T-cell (primary cell): ENCODE results near the gene SPRED1. TPM values are rescaled to one million over a fixed set of nuclear protein-coding genes. Genes with fewer than 3 reads are reported as not detected.
"Not testable (repeated sequence)": the region's sequence is repeated elsewhere in the genome, so short reads cannot be mapped to it uniquely, and the experiment has no call there.

ENCODE experiments used
- ATAC-seq, 4 experiments: fragments of 200-7000 bp in 3 of 4; fragments of 150-1000 bp in 1 of 4; cut with Tn5 transposase; replicated peaks in 1 of 4; 1 replicate in 3 of 4; 2 replicates in 1 of 4; pipeline ENCODE4 v1.10.0; 2021; ENCODE audit warnings: moderate library complexity in 3 of 4, mild to moderate bottlenecking in 2 of 4, moderate number of reproducible peaks in 1 of 4
- CTCF ChIA-PET, 2 donors: fragments of 300-600 bp; sonication (Branson Sonifier 250); formaldehyde crosslinking; loops; one replicate each; lab custom pipeline; 2022; ENCODE audit warnings: antibody characterized with exemption in 2 of 2; lab: Charles Lee
- POLR2A ChIA-PET, 2 donors: fragments of 300-600 bp; sonication (Branson Sonifier 250); formaldehyde crosslinking; loops; one replicate each; lab custom pipeline; 2022; ENCODE audit warnings: antibody characterized with exemption in 2 of 2; lab: Charles Lee
- DNase-seq, 35 experiments: peaks; one replicate each; pipeline versions ENCODE4 v3.0.0 to v3.0.0-alpha.2; 2013 to 2023
- H3K27ac ChIP-seq: one replicate; pipeline ENCODE4 v1.5.1; 2013; ENCODE audit warnings: low read length
- H3K27me3 ChIP-seq, 2 experiments: replicated peaks in 1 of 2; 1 replicate in 1 of 2; 2 replicates in 1 of 2; pipeline versions ENCODE4 v1.6.1 to v1.7.0; 2013; ENCODE audit warnings: low read length in 1 of 2, mixed read lengths in 1 of 2; ENCODE audit not compliant: control insufficient read depth in 2 of 2, insufficient read depth in 2 of 2; ENCODE audit errors: extremely low read depth in 1 of 2
- H3K36me3 ChIP-seq, 2 donors: 1 replicate in 1 of 2; 2 replicates in 1 of 2; pipeline versions ENCODE4 v1.6.1 to v1.7.0; 2013; ENCODE audit warnings: low read length in 1 of 2; ENCODE audit not compliant: control insufficient read depth in 2 of 2, insufficient read depth in 1 of 2; ENCODE audit errors: extremely low read depth in 1 of 2
- H3K4me1 ChIP-seq, 2 experiments: 1 replicate in 1 of 2; 2 replicates in 1 of 2; pipeline versions ENCODE4 v1.6.1 to v1.7.0; 2013; ENCODE audit warnings: low read length in 2 of 2, mixed read lengths in 1 of 2; ENCODE audit not compliant: insufficient read depth in 2 of 2, control insufficient read depth in 1 of 2; ENCODE audit errors: extremely low read depth in 1 of 2
- H3K4me3 ChIP-seq, 2 donors: 1 replicate in 1 of 2; 2 replicates in 1 of 2; pipeline versions ENCODE4 v1.5.1 to v1.7.0; 2013; ENCODE audit warnings: mild to moderate bottlenecking in 2 of 2, low read length in 1 of 2, moderate library complexity in 1 of 2; ENCODE audit not compliant: control insufficient read depth in 1 of 2; ENCODE audit errors: extremely low read depth in 1 of 2
- H3K9me3 ChIP-seq: 2 replicates; pipeline ENCODE4 v1.7.0; 2013
- H3K27ac Mint-ChIP-seq, 2 donors: one replicate each; pipeline ENCODE4 v1.8.0; 2020 to 2021; ENCODE audit warnings: mild to moderate bottlenecking in 2 of 2, mixed read lengths in 2 of 2
- H3K27me3 Mint-ChIP-seq, 2 donors: one replicate each; pipeline ENCODE4 v1.8.0; 2021 to 2022; ENCODE audit warnings: mixed read lengths in 2 of 2
- H3K36me3 Mint-ChIP-seq: one replicate; pipeline ENCODE4 v1.8.0; 2021; ENCODE audit warnings: mixed read lengths
- H3K4me1 Mint-ChIP-seq, 3 donors: one replicate each; pipeline ENCODE4 v1.8.0; 2020 to 2022; ENCODE audit warnings: mixed read lengths in 3 of 3, mild to moderate bottlenecking in 1 of 3
- H3K4me3 Mint-ChIP-seq, 3 donors: one replicate each; pipeline ENCODE4 v1.8.0; 2020 to 2022; ENCODE audit warnings: mild to moderate bottlenecking in 3 of 3, mixed read lengths in 3 of 3, moderate library complexity in 3 of 3
- H3K9me3 Mint-ChIP-seq, 3 donors: one replicate each; pipeline ENCODE4 v1.8.0; 2020 to 2022; ENCODE audit warnings: mixed read lengths in 3 of 3
- WGBS: methylation state at CpG from one replicate; pipeline ENCODE4 v1.1.5; 2013; ENCODE audit warnings: missing lambda C conversion rate; ENCODE audit not compliant: insufficient coverage; 5-methylcytosine and 5-hydroxymethylcytosine counted together
- total RNA-seq, 35 experiments: library from RNA in 6 of 35; stranded (reverse) in 6 of 35; fragments of 120-200 nt in 1 of 35; gene quantifications; one replicate each; pipeline versions ENCODE4 v1.2.1 to v1.2.4 and lab custom pipeline; 2013 to 2026

Gene SPRED1
- total RNA-seq, 5 donors from 2014 or later (not counting 1 experiment from before 2014, with no cell fraction given), result 0.13 to 0.72 (median 0.39) TPM

DNA sequence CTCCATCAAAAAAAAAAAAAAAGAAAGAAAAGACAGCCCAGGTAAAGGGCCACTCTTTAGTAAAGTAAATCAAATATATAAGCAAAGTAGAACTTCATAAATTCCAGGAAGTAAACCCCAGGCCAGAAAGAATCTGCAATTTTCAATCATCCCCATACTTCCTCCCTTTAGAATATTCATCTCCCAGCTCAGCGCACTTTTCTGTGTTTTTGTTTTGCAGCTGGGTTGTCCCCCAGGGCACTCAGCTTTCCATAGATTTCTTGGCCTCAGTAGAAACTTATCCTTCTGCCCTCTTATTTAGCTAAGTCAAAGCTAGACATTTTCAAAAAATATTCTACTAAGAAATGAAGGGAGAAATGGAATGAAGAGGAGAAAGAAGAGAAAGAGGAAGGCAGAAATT lies 24.0 kb upstream of the SPRED1 start:
- no peaks in the 10 kb centered on the region for H3K36me3 ChIP-seq
- no peak overlapping the region for H3K27ac ChIP-seq
- no peak for ATAC-seq
- H3K4me1 Mint-ChIP-seq, result no peaks in the 10 kb centered on the region
- H3K9me3 ChIP-seq, result no peaks in the 10 kb centered on the region
- no peak overlapping the region for H3K27ac Mint-ChIP-seq
- peaks cover 2 to 8% of the 10 kb centered on the region in 2 donors for H3K27me3 Mint-ChIP-seq
- no peaks in the 10 kb centered on the region for H3K36me3 Mint-ChIP-seq
- no peak overlapping the region for H3K4me3 Mint-ChIP-seq
- CTCF ChIA-PET, result no interaction called here
- no peaks in the 10 kb centered on the region for H3K27me3 ChIP-seq
- no CpG with 5 or more reads among the region's 1 CpG for WGBS
- POLR2A ChIA-PET, result no interaction called here
- DNase-seq, result no peak
- no peak overlapping the region for H3K4me3 ChIP-seq
- no peaks in the 10 kb centered on the region for H3K9me3 Mint-ChIP-seq
- H3K4me1 ChIP-seq, result no peaks in the 10 kb centered on the region

- no peak overlapping the region for H3K4me3 Mint-ChIP-seq
- POLR2A ChIA-PET, result no interaction called here
Observed at GRCh38 chr15:38229705-38230310, 22.8 kb upstream of the SPRED1 start.

GRCh38 chr15:38231436-38231835 lies 21.2 kb upstream of the SPRED1 start:
- Histone ChIP-seq H3K27ac (no peak overlapping the region), H3K36me3 (no peaks in the 10 kb centered on the region), H3K4me1 (no peaks in the 10 kb centered on the region), H3K4me3 (no peak overlapping the region), H3K9me3 (no peaks in the 10 kb centered on the region), H3K27me3 (peaks cover 0 to 3% of the 10 kb centered on the region in 2 experiments)
- Mint-ChIP-seq H3K4me3 (no peak overlapping the region), H3K4me1 (no peaks in the 10 kb centered on the region), H3K36me3 (no peaks in the 10 kb centered on the region), H3K27me3 (peaks cover 5 to 17% of the 10 kb centered on the region in 2 donors), H3K27ac (no peak overlapping the region), H3K9me3 (no peaks in the 10 kb centered on the region)
- ChIA-PET POLR2A (no interaction called here), CTCF (interaction anchor here in 1 of 2 donors (0.5 kb wide), 1 partner anchor 30 kb away, joined by 4 read pairs; no protein-coding TSS in a partner anchor)
- DNase-seq, result no peak
- 90% methylated on average over 2 of the region's 5 CpGs for WGBS
- ATAC-seq, result no peak

More at GRCh38 chr15:38229705-38230310, 22.8 kb upstream of the SPRED1 start:
- Mint-ChIP-seq H3K9me3 (no peaks in the 10 kb centered on the region), H3K4me1 (no peaks in the 10 kb centered on the region), H3K27me3 (peaks cover 2 to 17% of the 10 kb centered on the region in 2 donors), H3K27ac (no peak overlapping the region), H3K36me3 (no peaks in the 10 kb centered on the region)
- DNase-seq (no peak), ATAC-seq (no peak)
- no peaks in the 10 kb centered on the region for H3K36me3 ChIP-seq
- CTCF ChIA-PET, result no interaction called here
- no peak overlapping the region for H3K27ac ChIP-seq
- H3K4me3 ChIP-seq, result no peak overlapping the region
- no peaks in the 10 kb centered on the region for H3K4me1 ChIP-seq
- WGBS, result no CpG with 5 or more reads among the region's 3 CpGs
- no peaks in the 10 kb centered on the region for H3K9me3 ChIP-seq
- H3K27me3 ChIP-seq, result peaks cover 0 to 2% of the 10 kb centered on the region in 2 experiments

GRCh38 chr15:38237021-38237420 lies 15.6 kb upstream of the SPRED1 start:
- H3K4me3 Mint-ChIP-seq, H3K27ac ChIP-seq, H3K4me1 ChIP-seq, H3K36me3 Mint-ChIP-seq, DNase-seq, H3K9me3 Mint-ChIP-seq, CTCF ChIA-PET, H3K27ac Mint-ChIP-seq, ATAC-seq, H3K4me3 ChIP-seq, H3K27me3 ChIP-seq, H3K4me1 Mint-ChIP-seq, H3K9me3 ChIP-seq, H3K36me3 ChIP-seq: not testable (repeated sequence)
- WGBS, result 100% methylated on average over 2 of the region's 9 CpGs
- peaks cover 11 to 20% of the 10 kb centered on the region in 2 donors for H3K27me3 Mint-ChIP-seq
- POLR2A ChIA-PET, result interaction anchor here in 1 of 2 donors (0.6 kb wide), 1 partner anchor 1129 kb away, joined by 3 read pairs; no protein-coding TSS in a partner anchor

- Histone ChIP-seq H3K4me1 (no peaks in the 10 kb centered on the region), H3K27ac (no peak overlapping the region), H3K36me3 (no peaks in the 10 kb centered on the region), H3K9me3 (no peaks in the 10 kb centered on the region), H3K27me3 (peaks cover 0 to 7% of the 10 kb centered on the region in 2 experiments), H3K4me3 (no peak overlapping the region)
- CTCF ChIA-PET, result interaction anchor here in 1 of 2 donors (0.6 kb wide), 1 partner anchor 19 kb away, joined by 6 read pairs; no protein-coding TSS in a partner anchor
- no peaks in the 10 kb centered on the region for H3K4me1 Mint-ChIP-seq
- no peak overlapping the region for H3K4me3 Mint-ChIP-seq
- DNase-seq (no peak), ATAC-seq (no peak)
- POLR2A ChIA-PET, result no interaction called here
- no peaks in the 10 kb centered on the region for H3K36me3 Mint-ChIP-seq
- H3K27me3 Mint-ChIP-seq, result peaks cover 17 to 21% of the 10 kb centered on the region in 2 donors
- no peak overlapping the region for H3K27ac Mint-ChIP-seq
- H3K9me3 Mint-ChIP-seq, result no peaks in the 10 kb centered on the region
- no CpG with 5 or more reads among the region's 2 CpGs for WGBS
Observed at GRCh38 chr15:38238311-38238710, 14.3 kb upstream of the SPRED1 start.

GRCh38 chr15:38242055-38242454 lies 10.6 kb upstream of the SPRED1 start:
- no peak overlapping the region for H3K27ac Mint-ChIP-seq
- no peak for ATAC-seq
- CTCF ChIA-PET, result no interaction called here
- no peaks in the 10 kb centered on the region for H3K4me1 Mint-ChIP-seq
- 100% methylated on average over 1 of the region's 2 CpGs for WGBS
- POLR2A ChIA-PET, result no interaction called here
- Histone ChIP-seq H3K36me3 (no peaks in the 10 kb centered on the region), H3K4me3 (no peak overlapping the region), H3K9me3 (no peaks in the 10 kb centered on the region), H3K4me1 (no peaks in the 10 kb centered on the region), H3K27me3 (peaks cover 0 to 7% of the 10 kb centered on the region in 2 experiments), H3K27ac (no peak overlapping the region)
- no peaks in the 10 kb centered on the region for H3K36me3 Mint-ChIP-seq
- H3K4me3 Mint-ChIP-seq, result no peak overlapping the region
- no peaks in the 10 kb centered on the region for H3K9me3 Mint-ChIP-seq
- DNase-seq, result no peak
- peaks cover 26 to 29% of the 10 kb centered on the region in 2 donors for H3K27me3 Mint-ChIP-seq
